ENCODE data around the gene CHD9NB.
A peak's percentile ranks its signal among the peaks of the same experiment; 100 is the strongest.
"Not testable (repeated sequence)": the region's sequence is repeated elsewhere in the genome, so short reads cannot be mapped to it uniquely, and the experiment has no call there.

Gene CHD9NB

GRCh38 chr16:53040788-53041187, 11.9 kb downstream of the CHD9NB start:
- no peak overlapping the region for H3K4me2 ChIP-seq (ENCODE audit: low read length)
- no peak overlapping the region for H3K56ac ChIP-seq (ENCODE audit: low read length)
- peaks cover 27% of the 10 kb centered on the region for H3K4me1 ChIP-seq (ENCODE audit: control insufficient read depth, low read depth, low read length)
- no peak overlapping the region for H3K4ac ChIP-seq (ENCODE audit: low read depth, low read length)
- H2BK120ac ChIP-seq (ENCODE audit: low read depth, low read length): no peak overlapping the region
- H3K79me1 ChIP-seq (ENCODE audit: low read length): no peaks in the 10 kb centered on the region
- H3K23ac ChIP-seq (ENCODE audit: low read length): no peak overlapping the region
- H3K9ac ChIP-seq (ENCODE audit: low read length): no peak overlapping the region
- no peak for DNase-seq
- H2BK5ac ChIP-seq (ENCODE audit: low read length): no peak overlapping the region
- no peaks in the 10 kb centered on the region for H3K36me3 ChIP-seq (ENCODE audit: control insufficient read depth, insufficient read depth, low read length)
- no peak overlapping the region for H3K18ac ChIP-seq (ENCODE audit: low read length)
- H4K8ac ChIP-seq (ENCODE audit: low read depth, low read length): no peak overlapping the region
- H4K5ac ChIP-seq (ENCODE audit: low read length): no peak overlapping the region
- H3K79me2 ChIP-seq (ENCODE audit: control insufficient read depth, insufficient read depth, low read length): no peaks in the 10 kb centered on the region
- no CpG with 5 or more reads among the region's 1 CpG for WGBS (ENCODE audit: extremely low coverage, insufficient coverage, low lambda C conversion rate)
- H3K27me3 ChIP-seq (ENCODE audit: insufficient read depth, low read length, poor library complexity): no peaks in the 10 kb centered on the region
- H3K27ac ChIP-seq (ENCODE audit: low read depth, low read length): peak overlapping the region; percentile 26
- no peak overlapping the region for H3K4me3 ChIP-seq (ENCODE audit: low read length)
- peak overlapping the region; percentile 20 for H2BK15ac ChIP-seq (replicated peaks; ENCODE audit: low read depth)
- H2AK5ac ChIP-seq (ENCODE audit: low read length): no peak overlapping the region

GRCh38 chr16:53036711-53037110, 16.0 kb downstream of the CHD9NB start:
- H3K56ac ChIP-seq (ENCODE audit: low read length); H3K4me2 ChIP-seq (ENCODE audit: low read length); H2BK5ac ChIP-seq (ENCODE audit: low read length); H3K27ac ChIP-seq (ENCODE audit: low read depth, low read length); H2AK5ac ChIP-seq (ENCODE audit: low read length); H3K4me1 ChIP-seq (ENCODE audit: control insufficient read depth, low read depth, low read length); H3K36me3 ChIP-seq (ENCODE audit: control insufficient read depth, insufficient read depth, low read length); H4K5ac ChIP-seq (ENCODE audit: low read length); H2BK15ac ChIP-seq (replicated peaks; ENCODE audit: low read depth); H3K27me3 ChIP-seq (ENCODE audit: insufficient read depth, low read length, poor library complexity); H3K9ac ChIP-seq (ENCODE audit: low read length); H2BK120ac ChIP-seq (ENCODE audit: low read depth, low read length); H3K4me3 ChIP-seq (ENCODE audit: low read length); H3K79me2 ChIP-seq (ENCODE audit: control insufficient read depth, insufficient read depth, low read length); H3K23ac ChIP-seq (ENCODE audit: low read length); H3K79me1 ChIP-seq (ENCODE audit: low read length); H3K4ac ChIP-seq (ENCODE audit: low read depth, low read length); H4K8ac ChIP-seq (ENCODE audit: low read depth, low read length); H3K18ac ChIP-seq (ENCODE audit: low read length); DNase-seq: not testable (repeated sequence)
- no CpG with 5 or more reads among the region's 6 CpGs for WGBS (ENCODE audit: extremely low coverage, insufficient coverage, low lambda C conversion rate)

- no peak for DNase-seq
- Histone ChIP-seq H3K4me1 (ENCODE audit: control insufficient read depth, low read depth, low read length) (peaks cover 3% of the 10 kb centered on the region), H2BK120ac (ENCODE audit: low read depth, low read length) (no peak overlapping the region), H2BK5ac (ENCODE audit: low read length) (no peak overlapping the region), H3K27ac (ENCODE audit: low read depth, low read length) (no peak overlapping the region), H3K4me2 (ENCODE audit: low read length) (no peak overlapping the region), H2BK15ac (replicated peaks; ENCODE audit: low read depth) (no peak overlapping the region), H3K9ac (ENCODE audit: low read length) (no peak overlapping the region), H3K4me3 (ENCODE audit: low read length) (no peak overlapping the region), H3K23ac (ENCODE audit: low read length) (no peak overlapping the region), H4K8ac (ENCODE audit: low read depth, low read length) (no peak overlapping the region), H3K56ac (ENCODE audit: low read length) (no peak overlapping the region), H3K4ac (ENCODE audit: low read depth, low read length) (no peak overlapping the region), H3K36me3 (ENCODE audit: control insufficient read depth, insufficient read depth, low read length) (no peaks in the 10 kb centered on the region), H3K79me2 (ENCODE audit: control insufficient read depth, insufficient read depth, low read length) (no peaks in the 10 kb centered on the region), H2AK5ac (ENCODE audit: low read length) (no peak overlapping the region), H4K5ac (ENCODE audit: low read length) (no peak overlapping the region), H3K18ac (ENCODE audit: low read length) (no peak overlapping the region), H3K79me1 (ENCODE audit: low read length) (no peaks in the 10 kb centered on the region), H3K27me3 (ENCODE audit: insufficient read depth, low read length, poor library complexity) (no peaks in the 10 kb centered on the region)
- WGBS (ENCODE audit: extremely low coverage, insufficient coverage, low lambda C conversion rate): no CpG with 5 or more reads among the region's 6 CpGs
Measured at GRCh38 chr16:53036066-53036465, 16.6 kb downstream of the CHD9NB start.

- H2BK120ac ChIP-seq (ENCODE audit: low read depth, low read length): no peak overlapping the region
- no peak overlapping the region for H2AK5ac ChIP-seq (ENCODE audit: low read length)
- no peak overlapping the region for H3K27ac ChIP-seq (ENCODE audit: low read depth, low read length)
- H3K4me1 ChIP-seq (ENCODE audit: control insufficient read depth, low read depth, low read length): no peaks in the 10 kb centered on the region
- H3K9ac ChIP-seq (ENCODE audit: low read length): no peak overlapping the region
- H3K4me3 ChIP-seq (ENCODE audit: low read length): no peak overlapping the region
- H3K4ac ChIP-seq (ENCODE audit: low read depth, low read length): no peak overlapping the region
- no peak overlapping the region for H3K4me2 ChIP-seq (ENCODE audit: low read length)
- no peaks in the 10 kb centered on the region for H3K27me3 ChIP-seq (ENCODE audit: insufficient read depth, low read length, poor library complexity)
- no peak overlapping the region for H4K8ac ChIP-seq (ENCODE audit: low read depth, low read length)
- H3K18ac ChIP-seq (ENCODE audit: low read length): no peak overlapping the region
- no peaks in the 10 kb centered on the region for H3K79me2 ChIP-seq (ENCODE audit: control insufficient read depth, insufficient read depth, low read length)
- no peak overlapping the region for H4K5ac ChIP-seq (ENCODE audit: low read length)
- no peak overlapping the region for H2BK5ac ChIP-seq (ENCODE audit: low read length)
- no peak overlapping the region for H3K56ac ChIP-seq (ENCODE audit: low read length)
- H2BK15ac ChIP-seq (replicated peaks; ENCODE audit: low read depth): no peak overlapping the region
- no peak for DNase-seq
- no peak overlapping the region for H3K23ac ChIP-seq (ENCODE audit: low read length)
- no peaks in the 10 kb centered on the region for H3K36me3 ChIP-seq (ENCODE audit: control insufficient read depth, insufficient read depth, low read length)
- no CpG with 5 or more reads among the region's 3 CpGs for WGBS (ENCODE audit: extremely low coverage, insufficient coverage, low lambda C conversion rate)
- H3K79me1 ChIP-seq (ENCODE audit: low read length): no peaks in the 10 kb centered on the region
Measured at GRCh38 chr16:53035176-53035942, 17.3 kb downstream of the CHD9NB start.

GRCh38 chr16:53034306-53034705, 18.4 kb downstream of the CHD9NB start:
- Histone ChIP-seq H2BK15ac (replicated peaks; ENCODE audit: low read depth) (no peak overlapping the region), H2BK120ac (ENCODE audit: low read depth, low read length) (no peak overlapping the region), H3K36me3 (ENCODE audit: control insufficient read depth, insufficient read depth, low read length) (no peaks in the 10 kb centered on the region), H3K4me3 (ENCODE audit: low read length) (no peak overlapping the region), H3K27me3 (ENCODE audit: insufficient read depth, low read length, poor library complexity) (no peaks in the 10 kb centered on the region), H3K9ac (ENCODE audit: low read length) (no peak overlapping the region), H2BK5ac (ENCODE audit: low read length) (no peak overlapping the region), H3K4ac (ENCODE audit: low read depth, low read length) (no peak overlapping the region), H3K79me2 (ENCODE audit: control insufficient read depth, insufficient read depth, low read length) (no peaks in the 10 kb centered on the region), H3K4me2 (ENCODE audit: low read length) (no peak overlapping the region), H3K56ac (ENCODE audit: low read length) (no peak overlapping the region), H3K18ac (ENCODE audit: low read length) (no peak overlapping the region), H3K4me1 (ENCODE audit: control insufficient read depth, low read depth, low read length) (no peaks in the 10 kb centered on the region), H4K8ac (ENCODE audit: low read depth, low read length) (no peak overlapping the region), H2AK5ac (ENCODE audit: low read length) (no peak overlapping the region), H4K5ac (ENCODE audit: low read length) (no peak overlapping the region), H3K79me1 (ENCODE audit: low read length) (no peaks in the 10 kb centered on the region), H3K23ac (ENCODE audit: low read length) (no peak overlapping the region), H3K27ac (ENCODE audit: low read depth, low read length) (no peak overlapping the region)
- DNase-seq: no peak
- WGBS (ENCODE audit: extremely low coverage, insufficient coverage, low lambda C conversion rate): no CpG with 5 or more reads among the region's 6 CpGs

All from mesendoderm (in vitro differentiated cells).